Stimulated activated CD4-positive, alpha-beta T cell treated with anti-CD3 and anti-CD28 coated beads, Interleukin-15, amount 100 ng/mL, for 1 hour (primary cell): ENCODE results near the gene LRIT1.

Experiments
- DNase-seq, 2 donors: peaks; one replicate each; pipeline ENCODE4 v3.0.0-alpha.2; 2020; ENCODE audit warnings: low read depth in 1 of 2, low spot score in 1 of 2

The LRIT1 gene

GRCh38 chr10:84193846-84194423, 47.4 kb downstream of the LRIT1 start:
- DNase-seq, result no peak

- no peak for DNase-seq
Measured at GRCh38 chr10:84193327-84193726, 48.0 kb downstream of the LRIT1 start.

DNA sequence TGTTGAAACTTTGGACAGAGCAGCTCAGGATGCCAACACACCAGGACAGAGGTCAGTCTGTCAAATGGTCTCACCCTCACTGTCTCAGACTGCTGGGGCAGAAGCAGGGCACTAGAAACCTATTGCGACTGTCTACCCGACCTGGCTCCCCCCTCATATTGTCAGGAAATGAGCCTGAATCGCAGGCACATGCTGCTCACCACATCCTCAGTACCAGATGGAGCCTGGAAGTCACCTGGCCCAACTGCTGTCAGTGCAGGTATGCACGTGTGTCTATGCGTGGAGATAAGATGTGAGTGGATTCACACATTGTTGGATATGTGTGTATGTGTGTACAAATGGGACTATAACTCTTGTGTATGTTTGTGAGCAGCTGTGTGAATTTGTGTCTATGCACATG, 50.2 kb downstream of the LRIT1 start:
- no peak for DNase-seq

- DNase-seq, result no peak
Measured at GRCh38 chr10:84190621-84191020, 50.7 kb downstream of the LRIT1 start.

- DNase-seq, result no peak
Measured at GRCh38 chr10:84188815-84189214, 52.5 kb downstream of the LRIT1 start.

GRCh38 chr10:84185526-84186175, 55.7 kb downstream of the LRIT1 start:
- DNase-seq, result no peak

- DNase-seq, result no peak
Measured at GRCh38 chr10:84184517-84184916, 56.8 kb downstream of the LRIT1 start.

GRCh38 chr10:84181631-84182030, 59.7 kb downstream of the LRIT1 start:
- no peak for DNase-seq
